NK-92 treated with Interleukin-12 subunit alpha and Interleukin-12 subunit beta, amount 100 ng/mL, for 24 hours (cell line): Measurements from ENCODE around the gene ELP5.
A peak's percentile ranks its signal among the peaks of the same experiment; 100 is the strongest.

Source experiments
- DNase-seq: peaks from one replicate; lab custom pipeline; 2025; lab: John Stamatoyannopoulos, UW

ELP5 gene

DNA sequence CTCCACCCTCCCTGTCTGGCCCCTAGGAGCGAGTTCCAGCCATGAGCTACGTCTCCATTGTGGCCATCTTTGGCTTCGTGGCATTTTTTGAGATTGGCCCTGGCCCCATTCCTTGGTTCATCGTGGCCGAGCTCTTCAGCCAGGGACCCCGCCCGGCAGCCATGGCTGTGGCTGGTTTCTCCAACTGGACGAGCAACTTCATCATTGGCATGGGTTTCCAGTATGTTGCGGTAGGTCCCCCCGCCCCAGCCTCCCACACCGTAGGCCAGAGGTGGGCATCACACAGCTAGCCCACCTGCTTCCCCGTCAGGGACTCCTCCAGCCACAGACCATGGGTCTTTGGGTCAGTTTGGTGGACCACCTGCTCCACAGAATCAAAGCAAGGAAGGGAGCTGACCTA, 33.7 kb downstream of the ELP5 start:
- DNase-seq: no peak

DNA sequence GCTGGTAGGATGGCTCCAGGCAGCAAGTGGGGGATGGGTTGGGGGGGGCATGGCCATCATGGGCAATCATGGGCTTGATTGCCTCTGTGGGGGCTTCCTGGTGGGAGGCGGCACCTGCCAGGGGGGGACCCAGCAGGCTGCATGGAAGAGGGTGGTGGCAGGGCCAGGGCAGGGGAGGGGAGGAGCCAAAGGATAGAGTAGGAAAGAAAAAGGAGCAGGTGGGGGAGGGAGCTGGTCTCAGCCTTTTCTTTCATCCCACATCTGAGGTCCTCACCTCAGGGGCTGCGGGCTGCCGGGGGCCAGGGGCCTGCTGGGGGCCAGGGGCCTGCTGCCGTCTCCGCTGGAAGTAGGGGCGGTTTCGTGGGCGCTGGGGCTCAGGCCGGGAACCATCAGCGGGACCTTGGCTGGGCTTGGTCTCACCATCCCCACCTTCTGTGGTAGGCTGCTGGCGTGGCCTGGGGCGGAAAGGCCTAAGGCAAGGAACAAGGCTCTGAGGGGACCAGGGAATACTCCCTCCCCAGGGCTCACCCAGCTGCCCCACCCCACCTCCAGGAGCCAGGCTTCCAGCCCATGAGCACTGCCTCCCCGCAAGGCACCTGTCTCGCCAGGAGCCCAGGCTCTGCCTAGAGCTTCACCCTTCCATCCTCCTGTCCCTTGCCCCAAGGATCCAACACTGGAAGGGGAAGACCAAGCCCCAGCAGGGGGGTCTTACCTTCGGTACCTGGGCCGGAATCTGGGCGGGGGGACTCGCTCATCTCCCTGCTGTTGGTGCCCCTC, 37.4 kb downstream of the ELP5 start:
- DNase-seq: no peak

DNA sequence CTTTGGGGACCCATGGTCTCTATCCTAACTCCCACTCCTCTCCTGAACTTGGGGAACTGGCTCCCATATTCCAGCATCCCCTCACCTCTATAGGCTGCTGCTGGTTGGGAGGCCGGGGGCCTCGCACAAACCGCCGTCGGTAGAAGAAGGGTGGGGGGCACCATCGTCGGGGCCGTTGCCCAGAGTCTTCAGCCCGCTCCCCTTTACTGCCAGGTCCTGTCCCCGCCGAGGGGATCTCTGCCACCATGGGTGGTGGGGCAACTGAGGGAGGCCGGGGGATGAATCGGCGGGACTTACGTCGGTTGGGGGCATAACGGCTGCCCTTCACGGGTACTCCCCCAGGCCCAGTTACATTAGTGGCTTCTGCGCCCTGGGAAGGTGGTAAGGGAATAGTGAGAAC, 38.2 kb downstream of the ELP5 start:
- no peak for DNase-seq

DNA sequence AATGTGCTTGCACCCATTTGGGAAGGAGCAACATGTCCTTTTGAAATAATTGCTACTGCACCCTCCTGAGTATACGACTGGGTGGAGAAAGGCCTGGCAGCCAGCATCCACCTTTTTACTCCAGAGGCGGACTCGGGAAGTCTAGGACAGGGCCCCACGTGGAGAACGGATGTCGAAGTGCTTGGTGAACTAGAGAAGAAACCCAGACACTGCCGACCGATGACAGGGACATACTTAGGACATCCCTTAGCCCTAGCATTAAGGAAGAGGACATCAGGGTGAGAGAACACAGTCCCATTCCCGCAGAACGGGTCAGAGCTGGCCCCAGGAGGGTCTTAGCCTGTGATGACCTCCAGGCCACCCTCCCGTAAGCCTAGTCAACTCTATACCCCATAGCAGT, 38.7 kb downstream of the ELP5 start:
- no peak for DNase-seq

DNA sequence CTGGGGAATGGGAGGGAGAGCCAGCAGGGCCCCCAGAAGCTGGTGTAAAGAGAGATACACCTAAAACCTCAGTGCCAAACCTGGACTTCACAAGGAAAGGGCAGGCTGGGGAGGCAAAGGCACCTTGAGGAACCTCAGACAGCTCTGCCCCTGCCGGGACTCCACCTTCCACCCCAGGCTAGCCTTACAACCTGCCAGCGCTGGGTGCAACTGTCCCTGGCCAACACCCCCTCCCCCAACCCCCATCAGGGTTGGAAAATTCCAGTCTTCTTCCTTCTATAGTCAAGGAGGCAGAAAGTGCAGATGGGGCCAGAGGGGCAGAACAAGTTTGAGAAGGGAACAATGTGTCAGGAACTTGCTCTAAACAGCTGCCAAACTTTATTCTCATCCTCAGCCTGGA, 40.2 kb downstream of the ELP5 start:
- DNase-seq: no peak

DNA sequence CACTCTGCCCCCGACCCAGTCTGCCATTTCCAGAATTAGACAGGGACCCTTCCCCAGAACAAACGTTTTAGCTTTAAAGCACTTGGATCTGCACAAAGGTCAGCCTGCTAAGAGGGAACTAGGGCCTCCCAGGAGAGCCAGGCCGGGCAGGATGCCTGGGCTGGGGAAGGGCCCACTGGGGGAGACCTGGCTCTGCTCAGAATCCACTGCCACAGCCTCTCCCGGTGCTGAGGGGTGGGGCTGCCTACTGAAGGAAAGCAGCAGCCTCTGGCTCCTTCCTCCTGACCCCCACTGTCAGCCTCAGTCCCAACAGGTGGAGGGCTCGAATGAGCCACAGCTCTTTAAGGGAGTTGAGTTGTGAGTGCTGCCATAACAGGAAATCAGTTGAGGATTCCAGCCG, 40.7 kb downstream of the ELP5 start:
- DNase-seq: no peak

DNA sequence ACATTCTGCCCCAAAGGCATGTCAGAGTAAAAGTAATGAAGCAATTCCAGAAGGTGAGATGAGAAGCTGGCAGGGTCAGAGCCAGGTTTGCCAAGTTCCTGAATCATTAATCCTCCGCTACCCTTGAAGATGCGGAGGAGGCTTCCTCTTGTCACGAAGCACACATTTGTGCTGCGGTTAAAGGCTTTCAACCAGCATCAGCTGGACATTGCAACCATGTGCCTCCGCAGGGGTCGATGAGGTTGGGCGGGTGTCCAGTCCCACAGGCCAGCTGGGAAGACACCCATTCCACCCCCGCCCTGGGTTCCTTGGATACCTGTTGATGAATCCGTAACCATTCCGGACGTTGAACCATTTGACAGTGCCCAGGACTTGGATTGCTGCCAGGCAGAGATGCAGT, 41.1 kb downstream of the ELP5 start:
- no peak for DNase-seq

DNA sequence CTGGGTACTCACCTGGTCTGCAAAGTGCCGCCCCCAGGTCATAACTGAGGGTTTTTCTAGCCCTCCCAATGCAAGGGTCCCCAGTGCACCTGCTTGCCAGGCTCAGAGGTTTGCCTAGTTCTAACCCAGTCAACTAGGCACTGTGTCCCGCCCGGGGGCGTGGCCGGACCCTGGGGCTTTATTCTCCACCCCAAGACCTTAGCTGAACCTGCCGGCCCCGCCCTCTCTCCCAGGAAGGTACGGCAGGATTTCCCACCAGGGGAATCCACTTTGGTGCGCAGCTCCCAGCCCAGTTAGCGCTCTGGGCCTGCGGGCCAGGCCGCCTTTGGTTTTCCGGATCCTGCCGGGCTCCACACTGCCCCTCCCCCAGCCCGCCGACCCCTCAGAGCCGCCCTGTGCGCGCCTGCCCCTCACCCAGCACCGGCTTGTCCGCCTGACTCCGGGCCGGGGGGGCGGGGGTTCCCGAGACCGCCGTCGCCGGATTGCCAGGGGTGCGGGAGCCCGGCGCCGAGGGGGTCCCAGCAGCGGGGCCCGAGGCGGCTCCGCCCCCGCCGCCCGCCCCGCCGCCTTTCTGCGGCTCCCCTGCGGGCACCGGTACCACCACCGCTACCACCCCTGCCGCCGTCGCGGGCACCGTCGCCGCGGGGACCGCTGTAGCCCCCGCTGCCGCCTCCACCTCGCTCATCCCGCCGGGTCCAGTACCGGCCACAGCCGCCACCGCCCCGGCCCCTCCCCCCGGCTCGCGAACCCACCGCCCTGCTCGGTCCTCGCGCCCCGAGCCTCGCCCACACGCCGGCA, 42.0 kb downstream of the ELP5 start:
- DNase-seq: no peak

DNA sequence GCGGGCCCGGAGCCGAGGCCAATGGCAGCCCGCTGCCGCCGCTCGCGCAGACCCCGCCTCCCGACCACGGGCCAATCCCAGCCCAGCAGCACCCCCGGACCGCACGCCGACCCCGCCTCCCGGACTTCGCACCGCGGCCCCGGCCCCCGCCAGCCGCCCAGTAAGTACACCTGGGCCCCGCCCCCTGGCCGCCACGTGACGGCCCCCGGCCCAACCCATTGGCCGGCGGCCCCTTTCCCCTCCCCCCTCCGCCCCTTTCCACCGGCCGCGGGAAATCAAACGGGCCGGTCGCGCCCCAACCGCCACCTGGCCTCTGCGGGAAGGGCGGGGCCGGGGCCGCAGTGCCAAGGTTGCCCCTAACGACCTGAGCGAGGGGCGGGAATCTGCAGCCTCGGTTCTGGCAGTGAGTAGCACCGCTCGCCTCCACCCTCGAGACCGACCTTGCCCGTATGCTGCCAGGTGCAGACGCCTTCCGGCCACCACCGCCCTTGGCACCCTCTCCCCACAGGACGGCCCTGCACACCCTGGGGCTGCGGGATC, 42.7 kb downstream of the ELP5 start, which contains the start of gene YBX2:
TSS of gene YBX2 (minus strand) at position 26 of the 540 bp plus-strand sequence. CDS start 139 bp downstream, outside the sequence.
- no peak for DNase-seq

DNA sequence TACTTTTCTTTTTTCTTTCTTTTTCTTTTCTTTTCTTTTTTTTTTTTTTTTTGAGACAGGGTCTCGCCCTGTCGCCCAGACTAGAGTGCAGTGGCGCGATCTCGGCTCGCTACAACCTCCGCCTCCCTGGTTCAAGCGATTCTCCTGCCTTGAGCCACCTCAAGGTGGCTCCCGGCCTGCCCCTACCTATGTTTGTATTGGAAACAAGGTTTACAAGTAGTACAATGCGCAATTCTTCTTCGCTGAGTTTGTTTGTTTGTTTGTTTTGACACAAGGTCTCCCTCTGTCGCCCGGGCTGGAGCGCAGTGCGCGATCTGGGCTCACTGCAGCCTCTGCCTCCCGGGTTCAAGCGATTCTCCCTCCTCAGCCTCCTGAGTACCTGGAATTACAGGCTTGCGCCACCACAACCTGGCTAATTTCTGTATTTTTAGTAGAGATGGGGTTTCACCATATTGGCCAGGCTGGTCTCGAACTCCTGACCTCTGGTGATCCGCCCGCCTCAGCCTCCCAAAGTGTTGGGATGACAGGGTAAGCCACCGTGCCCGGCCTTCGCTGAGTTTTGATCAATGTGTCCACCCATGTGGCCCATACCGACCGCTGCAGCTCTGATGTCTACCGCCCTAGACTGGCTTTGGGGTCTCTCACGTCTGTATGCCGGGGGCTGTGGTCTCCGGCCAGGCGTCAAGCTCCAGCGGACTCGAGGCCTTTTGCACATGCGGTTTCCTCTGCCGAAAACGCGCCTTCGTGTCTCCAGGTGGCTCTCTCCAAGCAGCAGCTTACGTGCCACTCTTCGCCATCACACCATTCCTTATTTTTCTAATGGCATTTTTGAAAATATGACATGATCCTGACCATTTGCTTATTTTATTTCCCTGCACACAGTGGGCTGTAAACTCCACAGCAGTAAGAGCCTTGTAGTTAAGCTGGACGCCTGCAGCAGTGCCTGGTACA, 43.5 kb downstream of the ELP5 start:
- DNase-seq: no peak

DNA sequence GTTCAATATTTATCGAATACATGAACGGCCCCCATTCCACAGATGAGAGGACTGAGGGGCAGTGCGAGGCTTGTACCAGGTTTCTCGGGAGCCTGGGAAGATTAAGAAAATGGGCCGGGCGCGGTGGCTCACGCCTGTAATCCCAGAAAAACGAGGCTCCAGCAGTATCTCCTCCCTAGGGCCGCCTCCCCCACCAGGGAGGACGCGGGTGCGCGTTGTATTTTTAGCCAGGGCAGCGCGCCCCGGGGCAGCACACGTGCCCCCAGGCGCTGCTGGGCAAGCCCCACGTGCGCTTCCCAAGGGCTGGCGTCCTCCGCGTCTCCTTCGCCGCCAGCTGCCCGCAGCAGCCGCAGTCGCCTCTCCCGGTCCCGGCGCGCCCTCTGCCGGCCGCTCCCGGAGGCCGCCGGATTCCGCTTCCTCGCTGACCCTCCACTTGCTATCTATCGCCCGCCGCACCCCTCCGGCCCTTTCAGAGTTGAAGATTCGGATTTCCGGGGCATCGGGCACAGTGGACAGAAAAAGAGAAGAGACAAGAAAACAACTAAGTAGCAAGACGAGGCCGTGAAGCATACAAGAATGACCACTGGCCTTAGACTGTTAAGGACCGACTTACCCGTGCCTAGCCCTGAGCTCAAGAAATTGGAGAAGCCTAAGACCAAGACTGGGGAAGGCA, 44.3 kb downstream of the ELP5 start:
- DNase-seq: peak; percentile 27

DNA sequence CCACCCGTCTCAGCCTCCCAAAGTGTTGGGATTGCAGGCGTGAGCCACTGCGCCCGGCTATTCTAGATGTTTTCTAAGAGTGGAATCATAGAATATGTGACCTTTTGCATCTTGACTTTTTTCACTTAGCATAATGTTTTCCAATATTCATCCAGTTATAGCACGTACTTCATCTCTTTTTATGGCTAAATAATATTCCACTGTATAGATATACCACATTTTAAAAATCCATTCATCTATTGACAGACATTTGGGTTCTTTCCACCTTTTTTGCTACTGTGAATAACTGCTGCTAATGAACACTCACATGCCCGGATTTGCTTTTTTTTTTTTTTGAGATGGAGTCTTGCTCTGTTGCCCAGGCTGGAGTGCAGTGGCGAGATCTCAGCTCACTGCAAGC, 52.2 kb downstream of the ELP5 start:
- no peak for DNase-seq

DNA sequence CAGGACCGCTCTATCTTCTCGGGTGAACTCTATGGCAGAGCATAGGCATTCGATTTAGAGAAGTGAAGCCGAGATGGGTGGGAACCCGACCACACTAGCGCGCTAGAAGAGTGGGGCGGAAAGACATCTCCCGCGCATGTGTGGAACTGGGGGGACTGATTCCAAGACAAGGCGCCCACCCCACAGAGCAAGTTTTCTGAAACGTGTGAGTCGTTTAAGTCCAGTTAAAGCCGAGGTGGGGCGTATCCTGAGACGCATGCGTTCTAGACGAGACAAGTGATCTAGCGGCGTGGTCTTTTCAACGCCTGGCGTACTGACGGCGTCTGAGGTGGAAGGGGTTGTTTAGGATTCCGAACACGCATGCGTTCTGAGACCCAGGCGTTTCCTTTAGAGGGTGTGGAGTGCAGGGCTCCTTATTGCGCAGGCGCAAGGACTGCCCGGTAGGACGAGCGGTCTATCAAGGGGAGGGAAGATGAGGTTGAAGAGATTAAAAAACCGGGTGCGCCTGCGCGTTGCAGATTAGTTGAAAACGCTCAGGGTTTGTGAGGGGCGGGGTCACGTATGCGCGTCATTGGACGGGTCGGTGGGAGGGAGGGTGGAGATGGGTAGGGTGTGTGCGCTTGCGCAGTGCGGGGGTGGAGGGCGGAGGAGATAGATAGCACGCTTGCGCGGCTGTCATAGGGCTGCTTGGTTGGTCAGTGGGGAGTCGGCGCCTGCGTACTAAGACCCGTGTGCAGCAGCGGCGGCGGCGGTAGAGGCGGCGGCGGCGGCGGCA, 55.1 kb downstream of the ELP5 start, which contains the start of gene EIF5A:
TSS of gene EIF5A (plus strand) at position 718 of the 775 bp plus-strand sequence. CDS start 2,008 bp downstream, outside the sequence.
- peak; percentile 96 for DNase-seq

DNA sequence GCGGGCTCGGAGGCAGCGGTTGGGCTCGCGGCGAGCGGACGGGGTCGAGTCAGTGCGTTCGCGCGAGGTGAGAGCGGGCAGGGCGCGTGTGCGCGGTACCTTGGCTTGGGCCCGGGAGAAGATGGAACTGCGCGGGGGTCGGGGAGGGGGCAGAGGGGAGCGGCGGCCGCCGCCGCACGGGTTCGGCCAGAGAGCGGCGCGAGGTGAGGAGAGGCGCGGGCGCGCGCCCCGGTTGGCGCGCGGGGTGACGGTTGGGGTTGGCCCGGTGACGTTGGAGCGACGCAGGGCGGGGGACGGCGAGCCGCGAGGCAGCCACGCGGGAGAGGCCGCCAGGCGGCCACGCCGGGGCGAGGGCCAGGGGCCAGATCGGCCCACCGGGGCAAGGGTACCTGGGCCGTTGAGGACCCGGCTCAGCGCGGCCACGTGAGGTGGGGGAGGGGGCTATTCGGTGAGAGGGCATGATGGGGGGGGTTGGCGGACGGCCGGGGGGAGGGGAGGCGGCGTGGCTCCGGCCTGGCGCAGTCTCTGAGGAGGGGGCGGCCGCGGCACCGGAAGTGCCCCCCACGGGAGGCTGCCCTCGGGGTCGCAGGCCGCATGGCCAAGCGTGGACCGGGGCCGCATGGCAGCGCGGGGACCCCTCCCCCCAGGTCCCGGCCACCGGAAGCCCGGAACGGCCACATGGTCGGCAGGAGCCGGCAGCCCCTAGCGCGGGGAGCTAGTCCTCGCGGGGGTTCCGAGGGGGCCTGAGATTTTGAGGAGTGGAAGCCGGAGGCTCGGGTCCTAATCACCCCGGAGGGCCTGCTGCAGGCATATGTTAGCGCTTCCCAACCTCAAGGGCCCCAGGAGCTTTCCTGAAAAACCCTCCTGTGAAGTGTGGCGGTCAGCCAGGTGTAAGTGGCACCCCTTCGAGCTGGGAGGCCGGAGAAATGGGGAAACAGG, 55.9 kb downstream of the ELP5 start:
- no peak for DNase-seq

DNA sequence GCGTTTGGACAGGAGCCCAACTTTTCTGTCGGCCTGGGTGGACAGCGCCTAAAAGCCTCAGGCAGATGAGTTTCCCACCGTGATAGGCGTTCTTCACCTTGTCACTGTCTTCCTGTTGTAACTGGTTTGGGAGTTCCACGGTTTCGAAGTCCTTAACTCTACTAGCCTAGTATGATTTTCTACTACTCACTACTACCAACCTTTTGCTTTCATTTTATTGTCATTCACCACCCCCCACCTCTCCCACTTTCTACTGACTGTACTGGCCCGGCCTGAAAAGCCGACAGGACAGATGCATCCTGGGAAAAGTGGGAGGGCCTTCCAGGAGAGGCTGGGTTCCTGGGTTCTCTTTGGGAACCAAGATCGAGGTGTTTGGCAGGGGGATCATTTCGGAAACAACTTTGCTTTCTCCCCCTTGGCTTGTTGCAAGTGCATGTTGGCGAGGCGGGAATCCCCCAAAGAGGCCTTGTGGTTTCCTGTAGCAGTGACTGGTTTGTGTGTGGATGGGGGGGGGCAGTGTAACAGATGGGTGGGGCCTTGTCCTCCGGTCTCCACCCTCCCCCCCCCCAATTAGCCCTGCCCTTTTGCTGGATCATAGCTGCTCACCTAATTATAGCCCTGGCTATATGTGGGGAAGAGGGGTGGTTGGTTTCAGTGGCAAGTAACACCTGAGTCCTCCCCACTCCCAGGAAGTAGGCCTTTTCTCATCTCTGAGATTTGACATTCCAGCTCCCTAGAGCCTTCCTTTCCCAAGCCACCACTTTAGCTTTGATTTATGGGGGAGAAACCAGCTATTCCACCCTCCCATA, 56.8 kb downstream of the ELP5 start:
- peak; percentile 74 for DNase-seq
